ENCODE measurements around the gene CDH13.

CDH13 gene

GRCh38 chr16:83136924-83137323, 510.2 kb downstream of the CDH13 start:
- DNase-seq: no peak

GRCh38 chr16:83137326-83137781, 510.6 kb downstream of the CDH13 start:
- no peak for DNase-seq

- DNase-seq: no peak
Observed at GRCh38 chr16:83137894-83138293, 511.1 kb downstream of the CDH13 start.

GRCh38 chr16:83138512-83138911, 511.7 kb downstream of the CDH13 start:
- no peak for DNase-seq

GRCh38 chr16:83138976-83139690, 512.4 kb downstream of the CDH13 start:
- no peak for DNase-seq

- DNase-seq: no peak
Observed at GRCh38 chr16:83143788-83144187, 517.0 kb downstream of the CDH13 start.

- DNase-seq: no peak
Observed at GRCh38 chr16:83145297-83145696, 518.5 kb downstream of the CDH13 start.

- DNase-seq: no peak
Observed at GRCh38 chr16:83147244-83147643, 520.5 kb downstream of the CDH13 start.

- DNase-seq: no peak
Observed at GRCh38 chr16:83158320-83158957, 531.7 kb downstream of the CDH13 start.

- DNase-seq: no peak
Observed at GRCh38 chr16:83159049-83159448, 532.3 kb downstream of the CDH13 start.

DNA sequence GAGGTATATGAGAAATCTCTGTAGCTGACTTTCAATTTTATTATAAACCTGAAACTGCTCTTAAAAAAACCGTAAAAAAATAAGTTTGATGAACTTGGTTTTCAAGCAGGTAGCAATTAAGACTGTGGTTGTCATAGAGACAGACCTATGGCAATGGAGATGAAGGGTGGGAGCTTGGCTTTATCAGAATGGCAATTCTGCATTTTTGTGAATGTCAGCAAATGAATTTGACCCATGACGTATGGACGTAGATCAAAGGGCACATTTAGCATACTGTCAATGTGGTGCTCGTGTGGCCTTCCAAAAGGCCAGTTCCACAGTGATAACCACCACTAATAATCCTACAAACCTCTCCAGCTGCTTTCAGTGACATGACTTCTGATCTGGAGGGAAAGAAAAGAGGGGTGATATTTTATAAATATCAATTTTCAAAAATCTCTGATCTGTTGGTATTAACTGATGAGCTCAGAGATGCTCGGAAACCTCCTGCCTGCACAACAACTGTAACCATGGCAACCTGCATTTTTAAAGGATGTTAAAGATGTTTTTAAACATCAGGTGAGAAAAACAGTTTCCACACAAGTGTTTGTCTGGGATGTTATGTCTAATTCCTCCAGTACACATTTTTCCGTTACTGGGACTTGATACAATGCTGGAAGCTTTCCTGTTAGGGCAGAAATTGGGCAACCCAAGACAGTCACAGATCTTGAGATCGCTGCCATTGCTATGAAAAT, 533.7 kb downstream of the CDH13 start:
- DNase-seq: no peak

DNA sequence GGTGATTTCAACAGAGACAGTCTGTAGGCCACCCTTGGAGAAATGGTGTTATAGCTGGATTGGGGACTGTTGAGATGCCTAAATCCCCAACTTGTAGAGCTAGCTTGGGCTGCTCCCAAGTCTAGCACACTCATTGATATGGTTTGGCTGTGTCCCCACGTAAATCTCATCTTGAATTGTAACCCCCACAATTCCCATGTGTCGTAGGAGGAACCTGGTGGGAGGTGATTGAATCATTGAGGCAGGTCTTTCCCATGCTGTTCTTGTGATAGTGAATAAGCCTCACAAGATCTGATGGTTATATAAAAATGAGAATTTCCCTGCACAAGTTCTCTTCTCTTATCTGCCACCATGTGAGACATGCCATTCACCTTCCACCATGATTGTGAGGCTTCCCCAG, 536.0 kb downstream of the CDH13 start:
- DNase-seq: no peak

- DNase-seq: no peak
Observed at GRCh38 chr16:83164816-83165215, 538.0 kb downstream of the CDH13 start.

GRCh38 chr16:83171396-83171795, 544.6 kb downstream of the CDH13 start:
- no peak for DNase-seq

GRCh38 chr16:83174671-83175070, 547.9 kb downstream of the CDH13 start:
- no peak for DNase-seq

GRCh38 chr16:83176802-83177201, 550.0 kb downstream of the CDH13 start:
- no peak for DNase-seq

DNA sequence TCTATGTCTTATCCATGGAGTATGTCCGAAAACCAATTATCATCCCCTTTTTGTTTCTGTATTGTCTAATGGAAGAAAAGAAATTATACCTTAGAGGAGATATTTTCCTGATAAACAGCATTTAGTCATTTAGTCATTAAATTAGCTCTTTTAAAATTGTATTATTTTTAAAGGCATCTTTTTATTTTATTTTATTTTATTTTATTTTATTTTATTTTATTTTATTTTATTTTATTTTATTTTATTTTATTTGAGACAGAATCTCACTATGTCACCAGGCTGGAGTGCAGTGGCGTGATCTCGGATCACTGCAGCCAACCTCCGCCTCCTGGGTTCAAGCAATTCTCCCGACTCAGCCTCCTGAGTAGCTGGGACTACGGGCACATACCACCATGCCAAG, 559.1 kb downstream of the CDH13 start:
- no peak for DNase-seq

GRCh38 chr16:83187405-83187804, 560.6 kb downstream of the CDH13 start:
- no peak for DNase-seq

DNA sequence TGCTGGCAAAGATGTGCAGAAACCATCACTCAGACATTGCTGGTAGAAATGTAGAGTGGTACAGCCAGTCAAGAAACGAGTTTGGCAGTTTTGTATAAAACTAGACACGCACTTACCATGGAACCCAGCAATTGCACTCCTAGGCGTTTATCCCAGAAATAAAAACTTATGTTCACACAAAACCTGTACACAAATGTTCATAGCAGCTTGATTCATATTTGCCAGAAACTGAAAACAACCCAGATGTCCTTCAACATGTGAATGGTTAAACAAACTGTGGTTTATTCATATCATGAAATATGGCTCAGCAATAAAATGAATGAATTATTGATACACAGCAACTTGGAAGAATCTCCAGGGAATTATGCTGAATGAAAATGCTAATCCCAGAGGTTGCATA, 570.0 kb downstream of the CDH13 start:
- DNase-seq: no peak

DNA sequence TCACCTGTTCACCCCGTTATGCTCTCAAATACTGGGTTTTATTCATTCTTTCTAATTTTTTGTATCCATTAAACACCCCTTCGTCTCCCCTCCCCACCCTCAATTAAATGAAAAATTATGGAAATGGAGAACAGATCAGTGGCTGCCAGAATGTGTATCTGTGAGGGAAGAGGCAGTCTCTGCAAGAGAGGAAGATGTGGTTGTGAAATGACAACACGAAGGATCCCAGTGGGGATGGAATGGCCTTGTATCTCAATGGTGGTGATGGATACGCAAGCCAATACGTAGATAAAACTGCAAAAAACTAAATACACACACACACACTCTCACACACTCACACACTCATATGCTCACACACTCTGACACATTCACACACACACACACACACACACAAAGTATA, 570.7 kb downstream of the CDH13 start:
- DNase-seq: no peak

GRCh38 chr16:83198977-83199376, 572.2 kb downstream of the CDH13 start:
- no peak for DNase-seq

DNA sequence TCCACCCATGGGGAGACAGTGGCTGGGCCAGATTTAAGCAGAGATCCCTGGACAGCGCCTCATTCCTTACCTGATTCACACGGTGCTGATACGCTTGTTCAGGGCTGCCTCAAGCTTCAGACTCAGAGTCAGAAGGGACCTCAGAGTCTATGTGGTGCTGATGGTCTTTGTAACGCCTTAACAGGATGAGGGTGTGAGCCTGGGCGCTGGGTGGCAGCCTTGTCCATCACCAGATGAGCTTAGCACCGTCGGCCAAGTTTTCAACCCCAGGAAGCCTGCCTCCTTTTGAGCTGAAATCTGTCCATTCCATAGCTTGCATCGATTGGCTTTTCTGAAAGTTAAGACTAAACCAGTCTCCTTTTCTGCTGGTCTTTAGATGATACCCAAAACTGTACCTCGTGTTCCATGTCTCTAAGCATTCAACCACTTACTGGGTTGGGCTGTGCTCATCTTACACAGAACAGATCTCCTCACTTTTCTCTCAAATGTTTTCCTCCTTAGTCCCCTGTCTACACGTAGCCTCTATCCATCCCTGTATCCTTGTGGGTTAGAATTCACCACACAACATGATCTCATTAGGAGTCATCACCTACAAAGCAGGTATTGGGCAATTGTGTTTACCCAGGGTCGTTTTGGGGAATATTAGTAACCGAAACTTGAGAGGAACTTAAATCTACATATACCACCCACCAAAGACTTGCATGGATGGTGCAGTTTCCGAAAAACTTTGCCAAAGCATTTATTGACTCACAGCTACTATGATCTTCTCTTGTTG, 573.4 kb downstream of the CDH13 start:
- DNase-seq: peak in 1 of 2 experiments; percentile 8

DNA sequence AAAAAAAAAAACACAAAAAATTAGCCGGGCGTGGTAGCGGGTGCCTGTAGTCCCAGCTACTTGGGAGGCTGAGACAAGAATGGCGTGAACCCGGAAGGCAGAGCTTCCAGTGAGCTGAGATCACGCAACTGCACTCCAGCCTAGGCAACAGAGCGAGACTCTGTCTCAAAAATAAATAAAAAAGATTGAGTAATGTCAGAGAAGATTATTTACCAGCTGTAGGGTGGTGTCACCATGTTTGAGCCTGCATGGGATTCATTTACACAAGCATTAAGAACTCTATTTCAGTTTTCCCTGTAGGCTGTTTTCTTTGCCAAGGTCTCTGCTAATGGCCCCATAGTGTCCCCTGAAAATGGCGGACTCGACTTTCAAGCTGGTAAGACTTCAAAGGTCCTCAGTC, 575.0 kb downstream of the CDH13 start:
- DNase-seq: no peak
